ENCODE results near the gene SPATA25.

The SPATA25 gene

GRCh38 chr20:45836841-45837240 is 50.6 kb downstream of the SPATA25 start:
- DNase-seq (ENCODE audit: low read depth, low spot score), result no peak

Data from iPS DF 19.7 (cell line).